PC-9 (cell line): Measurements from ENCODE around the gene CLTCL1.

Experiments used
- CTCF ChIP-seq: fragments of 200-600 bp; sonication (generic); conservative IDR thresholded peaks from 2 replicates; pipeline ENCODE4 v1.6.1; 2017; ENCODE audit warnings: mixed run types, antibody characterized with exemption, mild to moderate bottlenecking, moderate library complexity
- EZH2 ChIP-seq: fragments of 200-600 bp; sonication (generic); IDR thresholded peaks from 2 replicates; pipeline ENCODE4 v1.8.0; 2017; ENCODE audit warnings: antibody characterized with exemption, low read depth

GRCh38 chr22:19275104-19275503, 16.4 kb downstream of the CLTCL1 start:
- TF ChIP-seq CTCF = no peak
- TF ChIP-seq EZH2 = no peak
